ENCODE measurements around the gene AKAP1.

GRCh38 chr17:57145347-57145746 is 60.3 kb downstream of the AKAP1 start:
- TF ChIP-seq, protein P1, sequence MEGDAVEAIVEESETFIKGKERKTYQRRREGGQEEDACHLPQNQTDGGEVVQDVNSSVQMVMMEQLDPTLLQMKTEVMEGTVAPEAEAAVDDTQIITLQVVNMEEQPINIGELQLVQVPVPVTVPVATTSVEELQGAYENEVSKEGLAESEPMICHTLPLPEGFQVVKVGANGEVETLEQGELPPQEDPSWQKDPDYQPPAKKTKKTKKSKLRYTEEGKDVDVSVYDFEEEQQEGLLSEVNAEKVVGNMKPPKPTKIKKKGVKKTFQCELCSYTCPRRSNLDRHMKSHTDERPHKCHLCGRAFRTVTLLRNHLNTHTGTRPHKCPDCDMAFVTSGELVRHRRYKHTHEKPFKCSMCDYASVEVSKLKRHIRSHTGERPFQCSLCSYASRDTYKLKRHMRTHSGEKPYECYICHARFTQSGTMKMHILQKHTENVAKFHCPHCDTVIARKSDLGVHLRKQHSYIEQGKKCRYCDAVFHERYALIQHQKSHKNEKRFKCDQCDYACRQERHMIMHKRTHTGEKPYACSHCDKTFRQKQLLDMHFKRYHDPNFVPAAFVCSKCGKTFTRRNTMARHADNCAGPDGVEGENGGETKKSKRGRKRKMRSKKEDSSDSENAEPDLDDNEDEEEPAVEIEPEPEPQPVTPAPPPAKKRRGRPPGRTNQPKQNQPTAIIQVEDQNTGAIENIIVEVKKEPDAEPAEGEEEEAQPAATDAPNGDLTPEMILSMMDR (IDR thresholded peaks at IDR 0.05) = no peak
- TF ChIP-seq POLR2A (IDR thresholded peaks at IDR 0.05) = no peak

Measured in upper lobe of left lung (tissue), 4 donors.